GM12878 (cell line): ENCODE measurements around the gene ERVH48-1. TPM values are rescaled to one million over a fixed set of nuclear protein-coding genes. Genes with fewer than 3 reads are reported as not detected.

ENCODE experiments used
- ATAC-seq: fragments of 200-7000 bp; cut with Tn5 transposase; 3 replicates; pipeline ENCODE4 v1.9.1; 2020; ENCODE audit warnings: mild to moderate bottlenecking, moderate library complexity
- BruUV-seq: library from RNA; stranded (reverse); fragments of 400-500 nt; replicated peaks from 2 replicates; lab custom pipeline; 2021; lab: Mats Ljungman, UMichigan
- CTCF ChIA-PET: fragments of 300-600 bp; sonication (Branson Sonifier 250); formaldehyde crosslinking; extraction: SDS; loops from one replicate; lab custom pipeline; 2021; ENCODE audit warnings: inconsistent platforms; lab: Yijun Ruan, JAX
- POLR2A ChIA-PET: fragments of 350-600 bp; formaldehyde crosslinking; extraction: SDS; loops from one replicate; lab custom pipeline; 2021; ENCODE audit warnings: inconsistent platforms; lab: Charles Lee
- RAD21 ChIA-PET: fragments of 300-600 bp; sonication (Branson Sonifier 250); formaldehyde crosslinking; loops from one replicate; lab custom pipeline; 2023; ENCODE audit warnings: antibody characterized with exemption; ENCODE audit not compliant: unreplicated experiment; lab: Charles Lee
- SMC1A ChIA-PET: fragments of 300-600 bp; sonication (Branson Sonifier 250); formaldehyde crosslinking; loops from one replicate; lab custom pipeline; 2023; ENCODE audit not compliant: unreplicated experiment, uncharacterized antibody; lab: Charles Lee
- DNase-seq: peaks from one replicate; pipeline ENCODE4 v3.0.0-alpha.2; 2011; ENCODE audit warnings: low read depth, low spot score
- FAIRE-seq: peaks from 3 replicates; lab custom pipeline; 2011; peaks lifted over from hg19 to GRCh38; lab: Jason Lieb, UNC
- H2AFZ ChIP-seq: 2 replicates; pipeline ENCODE4 v1.6.0; 2011; ENCODE audit warnings: low read depth, low read length, control low read depth; ENCODE audit not compliant: control insufficient read depth
- H3K27ac ChIP-seq: 2 replicates; pipeline ENCODE4 v1.5.1; 2011; ENCODE audit warnings: control low read depth; ENCODE audit not compliant: control insufficient read depth, insufficient read depth
- H3K27me3 ChIP-seq, 2 experiments: replicated peaks in 1 of 2; 2 replicates each; pipeline versions ENCODE4 v1.6.0 to v1.6.1; 2011; ENCODE audit warnings: low read length in 1 of 2; ENCODE audit not compliant: control insufficient read depth in 2 of 2, insufficient read depth in 2 of 2
- H3K36me3 ChIP-seq, 2 experiments: 2 replicates each; pipeline ENCODE4 v1.5.1; 2011; ENCODE audit warnings: low read length in 1 of 2; ENCODE audit not compliant: control insufficient read depth in 2 of 2, insufficient read depth in 2 of 2
- H3K4me1 ChIP-seq: 2 replicates; pipeline ENCODE4 v1.6.1; 2011; ENCODE audit warnings: mild to moderate bottlenecking, low read length, moderate library complexity, mixed read lengths; ENCODE audit not compliant: control insufficient read depth, insufficient read depth
- H3K4me2 ChIP-seq: 2 replicates; pipeline ENCODE4 v1.6.0; 2011; ENCODE audit warnings: control low read depth; ENCODE audit not compliant: control insufficient read depth, insufficient read depth
- H3K4me3 ChIP-seq: fragments of 200-600 bp; sonication (generic); 2 replicates; pipeline ENCODE4 v1.5.1; 2016
- H3K79me2 ChIP-seq: 2 replicates; pipeline ENCODE4 v1.6.0; 2011; ENCODE audit warnings: low read length; ENCODE audit not compliant: control insufficient read depth, insufficient read depth
- H3K9ac ChIP-seq: 2 replicates; pipeline ENCODE4 v1.8.0; 2011; ENCODE audit warnings: low read length, control low read depth, mixed read lengths; ENCODE audit not compliant: control insufficient read depth, insufficient read depth
- H3K9me3 ChIP-seq: replicated peaks from 3 replicates; pipeline ENCODE4 v1.5.1; 2011; ENCODE audit warnings: mild to moderate bottlenecking, low read length; ENCODE audit not compliant: control insufficient read depth, insufficient read depth
- H4K20me1 ChIP-seq: 2 replicates; pipeline ENCODE4 v1.6.0; 2011; ENCODE audit not compliant: control insufficient read depth, insufficient read depth
- PBX3 ChIP-seq: IDR thresholded peaks from 2 replicates; pipeline ENCODE4 v1.6.1; 2011; ENCODE audit warnings: mild to moderate bottlenecking, low read depth, low read length, moderate library complexity; ENCODE audit not compliant: insufficient replicate concordance
- WGBS: methylation state at CpG from one replicate; pipeline ENCODE4 v1.1.6; 2016; ENCODE audit warnings: low lambda C conversion rate; ENCODE audit not compliant: insufficient replicate concordance, insufficient coverage; ENCODE audit errors: missing lambda C conversion rate; 5-methylcytosine and 5-hydroxymethylcytosine counted together
- in situ Hi-C: fragments of 300-500 bp; cut with MboI; formaldehyde crosslinking; loops from 9 replicates; pipeline ENCODE4 v1.14.3; 2018; ENCODE audit warnings: mixed read lengths
- intact Hi-C: fragments of 100-400 bp; cut with micrococcal nuclease; formaldehyde crosslinking; loops from one replicate; pipeline ENCODE4 v1.14.2; 2022; ENCODE audit not compliant: unreplicated experiment
- polyA plus RNA-seq, 11 experiments: library from polyadenylated mRNA; depleted of rRNA in 4 of 11; unstranded in 6 of 11; stranded (reverse) in 5 of 11; fragments of >200 nt; fragmentation: Nextera tagmentation in 4 of 11; fragmentation: Illumina TruSeq in 1 of 11; extraction: Ambion mirVana in 4 of 11; extraction: Trizol in 1 of 11; gene quantifications; 1 replicate in 1 of 11; 2 replicates in 10 of 11; pipeline versions ENCODE4 v1.2.1 to v1.2.3, GENCODE V29; 2011 to 2016; ENCODE audit warnings: inconsistent platforms in 2 of 11, missing spikeins in 2 of 11, low read depth in 1 of 11
- total RNA-seq, 4 experiments: library from RNA; depleted of rRNA in 3 of 4; stranded (reverse); fragments of >200 nt in 3 of 4; fragmentation: Illumina TruSeq in 1 of 4; extraction: Trizol in 1 of 4; gene quantifications; 2 replicates each; pipeline versions ENCODE4 v1.2.1 to v1.2.3, GENCODE V29; 2013 to 2021

The ERVH48-1 gene
- total and polyA plus RNA-seq, 10 of the 15 experiments (the other 5 are each of a cell fraction or from before 2014, with no cell fraction given), result 0.03 to 0.30 (median 0.13) TPM; not detected in 7

- no peaks in the 10 kb centered on the region; the same call in 2 of the 3 replicates for H3K9me3 ChIP-seq
- ATAC-seq, result no peak
Observed at GRCh38 chr21:42937960-42938605, 12.7 kb upstream of the ERVH48-1 start.

More at GRCh38 chr21:42937960-42938605, 12.7 kb upstream of the ERVH48-1 start:
- intact Hi-C loops (no loop called here), in situ Hi-C loops (loop anchor here (10.0 kb wide), 1 partner anchor 717 kb away; the partner anchor contains the start of genes HSF2BP and RRP1B)
- no TSS peak for BruUV-seq
- POLR2A ChIA-PET, result no interaction called here
- H3K36me3 ChIP-seq, result no peaks in the 10 kb centered on the region
- H4K20me1 ChIP-seq, result no peaks in the 10 kb centered on the region
- FAIRE-seq, result no peak
- CTCF ChIA-PET, result interaction anchor here (1.0 kb wide), 1 partner anchor 23 kb away, joined by 4 read pairs; no protein-coding TSS in a partner anchor
- DNase-seq, result no peak
- H3K4me2 ChIP-seq, result no peak overlapping the region
- RAD21 ChIA-PET, result no interaction called here
- WGBS, result 90% methylated on average over 21 of the region's 21 CpGs
- H3K79me2 ChIP-seq, result no peaks in the 10 kb centered on the region
- H2AFZ ChIP-seq, result no peak overlapping the region
- H3K4me3 ChIP-seq, result no peak overlapping the region
- SMC1A ChIA-PET, result no interaction called here
- peaks cover 11% of the 10 kb centered on the region for H3K4me1 ChIP-seq
- no peak overlapping the region for H3K27ac ChIP-seq
- TF ChIP-seq PBX3, result no peak
- H3K9ac ChIP-seq, result no peak overlapping the region
- H3K27me3 ChIP-seq, result no peaks in the 10 kb centered on the region
